ENCODE data around the gene HSPB9.

GRCh38 chr17:42096360-42097111 lies 26.1 kb upstream of the HSPB9 start:
- TF ChIP-seq, protein P1, sequence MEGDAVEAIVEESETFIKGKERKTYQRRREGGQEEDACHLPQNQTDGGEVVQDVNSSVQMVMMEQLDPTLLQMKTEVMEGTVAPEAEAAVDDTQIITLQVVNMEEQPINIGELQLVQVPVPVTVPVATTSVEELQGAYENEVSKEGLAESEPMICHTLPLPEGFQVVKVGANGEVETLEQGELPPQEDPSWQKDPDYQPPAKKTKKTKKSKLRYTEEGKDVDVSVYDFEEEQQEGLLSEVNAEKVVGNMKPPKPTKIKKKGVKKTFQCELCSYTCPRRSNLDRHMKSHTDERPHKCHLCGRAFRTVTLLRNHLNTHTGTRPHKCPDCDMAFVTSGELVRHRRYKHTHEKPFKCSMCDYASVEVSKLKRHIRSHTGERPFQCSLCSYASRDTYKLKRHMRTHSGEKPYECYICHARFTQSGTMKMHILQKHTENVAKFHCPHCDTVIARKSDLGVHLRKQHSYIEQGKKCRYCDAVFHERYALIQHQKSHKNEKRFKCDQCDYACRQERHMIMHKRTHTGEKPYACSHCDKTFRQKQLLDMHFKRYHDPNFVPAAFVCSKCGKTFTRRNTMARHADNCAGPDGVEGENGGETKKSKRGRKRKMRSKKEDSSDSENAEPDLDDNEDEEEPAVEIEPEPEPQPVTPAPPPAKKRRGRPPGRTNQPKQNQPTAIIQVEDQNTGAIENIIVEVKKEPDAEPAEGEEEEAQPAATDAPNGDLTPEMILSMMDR (IDR thresholded peaks at IDR 0.05) = no peak
- TF ChIP-seq POLR2A (IDR thresholded peaks at IDR 0.05) (no peak), EP300 (IDR thresholded peaks at IDR 0.05) (no peak)

Measured in upper lobe of left lung (tissue), 4 donors.